ENCODE data around the gene LCP1. TPM values are rescaled to one million over a fixed set of nuclear protein-coding genes. Genes with fewer than 3 reads are reported as not detected.

The LCP1 gene
- polyA plus RNA-seq, 1 donor (not counting 4 experiments of a cell fraction or from before 2014, with no cell fraction given), result 2.5 TPM

- no peaks in the 10 kb centered on the region for H3K36me3 ChIP-seq (ENCODE audit: control insufficient read depth in 2 of 2, extremely low read depth in 1 of 2, insufficient read depth in 2 of 2, low read length in 2 of 2)
- no peak for FAIRE-seq
- dilution Hi-C loops (cut with MboI; ENCODE audit: extremely low pct_ligation_motif_present, low sequenced_read_pairs), result no loop called here
Measured at GRCh38 chr13:46100191-46100815, 81.7 kb downstream of the LCP1 start.

GRCh38 chr13:46097663-46098062 is 84.3 kb downstream of the LCP1 start:
- Histone ChIP-seq H3K4me2 (ENCODE audit: control insufficient read depth, extremely low read depth, insufficient read depth, low read depth, low read length) (no peak overlapping the region), H3K9ac (ENCODE audit: control insufficient read depth, extremely low read depth, insufficient read depth, low read length) (no peak overlapping the region), H3K36me3 (ENCODE audit: control insufficient read depth in 2 of 2, extremely low read depth in 1 of 2, insufficient read depth in 2 of 2, low read length in 2 of 2) (no peaks in the 10 kb centered on the region), H3K9me3 (ENCODE audit: control insufficient read depth, low read depth, low read length) (no peaks in the 10 kb centered on the region), H4K20me1 (ENCODE audit: control insufficient read depth, extremely low read depth, insufficient read depth, low read length) (no peaks in the 10 kb centered on the region), H3K4me1 (ENCODE audit: control insufficient read depth, extremely low read depth, insufficient read depth, low read length) (peaks cover 6% of the 10 kb centered on the region), H3K9me1 (ENCODE audit: control insufficient read depth, extremely low read depth, insufficient read depth, low read length) (no peaks in the 10 kb centered on the region), H2AFZ (ENCODE audit: control insufficient read depth, low read length) (no peak overlapping the region), H3K4me3 (ENCODE audit: control insufficient read depth in 2 of 3, extremely low read depth in 1 of 3, insufficient read depth in 2 of 3, low read depth in 1 of 3, low read length in 3 of 3) (no peak overlapping the region), H3K27ac (ENCODE audit: control insufficient read depth, insufficient read depth, low read length) (no peak overlapping the region), H3K79me2 (ENCODE audit: control insufficient read depth, insufficient read depth, low read length) (no peaks in the 10 kb centered on the region), H3K27me3 (ENCODE audit: control insufficient read depth, extremely low read depth, insufficient read depth, low read length) (no peaks in the 10 kb centered on the region)
- dilution Hi-C loops (cut with MboI; ENCODE audit: extremely low pct_ligation_motif_present, low sequenced_read_pairs), result no loop called here
- DNase-seq (ENCODE audit: low read depth, low spot score) (no peak), FAIRE-seq (no peak)
- no peak for TF ChIP-seq CTCF (optimal IDR thresholded peaks at IDR 0.05 in 1 of 3, IDR thresholded peaks at IDR 0.05 in 1 of 3, conservative IDR thresholded peaks at IDR 0.05 in 1 of 3; ENCODE audit: extremely low read depth in 1 of 3, insufficient read depth in 2 of 3, low read length in 3 of 3)
- no peak for TF ChIP-seq EZH2 (IDR thresholded peaks at IDR 0.05; ENCODE audit: low read length)

More at GRCh38 chr13:46100191-46100815, 81.7 kb downstream of the LCP1 start:
- Histone ChIP-seq H3K4me1 (ENCODE audit: control insufficient read depth, extremely low read depth, insufficient read depth, low read length) (peaks cover 6% of the 10 kb centered on the region), H3K4me3 (ENCODE audit: control insufficient read depth in 2 of 3, extremely low read depth in 1 of 3, insufficient read depth in 2 of 3, low read depth in 1 of 3, low read length in 3 of 3) (no peak overlapping the region), H3K9me1 (ENCODE audit: control insufficient read depth, extremely low read depth, insufficient read depth, low read length) (no peaks in the 10 kb centered on the region), H3K27me3 (ENCODE audit: control insufficient read depth, extremely low read depth, insufficient read depth, low read length) (no peaks in the 10 kb centered on the region), H3K4me2 (ENCODE audit: control insufficient read depth, extremely low read depth, insufficient read depth, low read depth, low read length) (no peak overlapping the region), H2AFZ (ENCODE audit: control insufficient read depth, low read length) (no peak overlapping the region), H3K9me3 (ENCODE audit: control insufficient read depth, low read depth, low read length) (no peaks in the 10 kb centered on the region), H3K9ac (ENCODE audit: control insufficient read depth, extremely low read depth, insufficient read depth, low read length) (no peak overlapping the region), H3K27ac (ENCODE audit: control insufficient read depth, insufficient read depth, low read length) (no peak overlapping the region), H4K20me1 (ENCODE audit: control insufficient read depth, extremely low read depth, insufficient read depth, low read length) (no peaks in the 10 kb centered on the region), H3K79me2 (ENCODE audit: control insufficient read depth, insufficient read depth, low read length) (no peaks in the 10 kb centered on the region)
- TF ChIP-seq CTCF (optimal IDR thresholded peaks at IDR 0.05 in 1 of 3, IDR thresholded peaks at IDR 0.05 in 1 of 3, conservative IDR thresholded peaks at IDR 0.05 in 1 of 3; ENCODE audit: extremely low read depth in 1 of 3, insufficient read depth in 2 of 3, low read length in 3 of 3) (no peak), EZH2 (IDR thresholded peaks at IDR 0.05; ENCODE audit: low read length) (no peak)
- DNase-seq (ENCODE audit: low read depth, low spot score), result no peak
